Urinary bladder (tissue), 4 donors: ENCODE results near the gene AHSG. TPM values are rescaled to one million over a fixed set of nuclear protein-coding genes. Genes with fewer than 3 reads are reported as not detected.

ENCODE experiments used
- DNase-seq: peaks from one replicate; pipeline ENCODE4 v3.0.0-alpha.2; 2015; ENCODE audit errors: extremely low spot score
- H3K27ac ChIP-seq: one replicate; pipeline ENCODE4 v1.5.1; 2013; ENCODE audit warnings: low read depth, mild to moderate bottlenecking, moderate library complexity
- H3K36me3 ChIP-seq: one replicate; pipeline ENCODE4 v1.6.1; 2013; ENCODE audit warnings: mild to moderate bottlenecking, moderate library complexity; ENCODE audit not compliant: insufficient read depth
- H3K4me1 ChIP-seq: one replicate; pipeline ENCODE4 v1.6.1; 2013; ENCODE audit warnings: mild to moderate bottlenecking, moderate library complexity; ENCODE audit not compliant: insufficient read depth
- H3K4me3 ChIP-seq: one replicate; pipeline ENCODE4 v1.5.1; 2013; ENCODE audit warnings: low read depth, low read length
- WGBS: extraction: QIAGEN DNeasy Blood & Tissue Kit; methylation state at CpG from one replicate; pipeline ENCODE4 v1.1.7; 2013; 5-methylcytosine and 5-hydroxymethylcytosine counted together
- polyA plus RNA-seq: library from polyadenylated mRNA; stranded (reverse); fragments of 200-250 nt; gene quantifications from one replicate; pipeline ENCODE4 v1.2.3, GENCODE V29; 2013
- total RNA-seq: library from RNA; depleted of rRNA; stranded (reverse); fragments of >200 nt; gene quantifications from one replicate; pipeline ENCODE4 v1.2.3, GENCODE V29; 2014
- donor health status: healthy with polysubstance abuse.
- donor health status: healthy.

The AHSG gene
- total and polyA plus RNA-seq, 2 donors = 0.26 to 0.71 TPM

DNA sequence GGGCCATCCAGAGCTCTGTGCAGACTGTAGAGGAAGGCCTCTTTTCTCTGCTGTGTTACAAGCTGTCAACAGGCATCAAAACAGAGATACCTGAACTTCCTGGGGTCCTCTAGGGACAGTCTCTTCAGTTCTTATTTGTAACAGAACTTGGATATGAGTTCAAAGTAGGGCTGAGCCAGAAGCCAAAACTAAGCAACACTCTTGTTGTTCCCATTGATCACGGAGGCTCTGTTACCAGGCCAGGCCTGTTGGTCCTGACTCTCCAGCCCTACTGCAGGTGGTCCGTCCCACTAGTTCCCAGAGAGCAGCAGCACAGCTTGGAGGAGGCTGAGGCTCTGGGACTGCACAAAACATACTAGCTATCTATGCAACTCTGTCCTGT lies 13.1 kb upstream of the AHSG start:
- H3K36me3 ChIP-seq = no peaks in the 10 kb centered on the region
- WGBS = 93% methylated on average over 2 of the region's 2 CpGs
- no peaks in the 10 kb centered on the region for H3K4me1 ChIP-seq
- DNase-seq = no peak
- no peak overlapping the region for H3K4me3 ChIP-seq
- H3K27ac ChIP-seq = no peak overlapping the region

DNA sequence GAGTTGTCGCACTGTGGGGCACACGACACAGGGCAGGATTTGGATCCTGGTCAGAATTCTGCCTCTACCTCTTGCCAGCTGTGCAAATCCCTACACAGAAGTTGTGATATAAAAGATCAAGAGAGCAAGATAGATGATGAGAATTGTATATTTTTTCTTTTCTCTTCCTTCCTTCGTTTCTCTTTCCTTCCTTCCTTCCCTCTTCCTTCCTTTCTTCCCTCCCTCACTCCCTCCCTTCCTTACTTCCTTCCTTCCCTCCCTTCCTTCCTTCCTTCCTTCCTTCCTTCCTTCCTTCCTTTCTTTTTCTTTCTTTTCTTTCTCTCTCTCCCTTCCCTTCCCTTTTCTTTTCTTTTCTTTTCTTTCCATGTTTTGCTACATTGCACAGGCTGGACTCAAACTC lies 12.0 kb upstream of the AHSG start:
- no peak for DNase-seq
- no peaks in the 10 kb centered on the region for H3K36me3 ChIP-seq
- H3K27ac ChIP-seq = no peak overlapping the region
- WGBS = 65% methylated on average over 3 of the region's 3 CpGs
- no peak overlapping the region for H3K4me3 ChIP-seq
- no peaks in the 10 kb centered on the region for H3K4me1 ChIP-seq

DNA sequence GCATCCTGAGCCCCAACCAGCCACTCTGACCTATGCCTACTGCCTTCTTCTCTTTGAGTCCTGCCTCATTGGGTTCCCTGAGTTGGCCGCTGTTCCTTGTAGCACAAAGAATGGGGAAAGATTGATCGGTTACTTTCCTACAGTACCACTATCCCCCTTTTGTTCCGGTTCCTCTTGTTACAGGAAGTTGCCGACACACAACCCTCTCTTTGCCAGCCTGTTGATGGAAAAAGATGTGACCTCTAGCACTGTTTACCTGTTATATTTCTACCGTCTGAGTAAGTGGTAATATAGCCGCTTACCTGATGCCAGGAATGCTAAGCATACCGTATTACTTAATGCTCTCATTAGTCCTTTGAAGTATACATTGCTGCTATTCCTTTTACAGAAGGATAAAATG lies 9.7 kb upstream of the AHSG start:
- DNase-seq = no peak
- Histone ChIP-seq H3K4me3 (no peak overlapping the region), H3K4me1 (no peaks in the 10 kb centered on the region), H3K27ac (no peak overlapping the region), H3K36me3 (no peaks in the 10 kb centered on the region)
- WGBS = 79% methylated on average over 7 of the region's 7 CpGs

DNA sequence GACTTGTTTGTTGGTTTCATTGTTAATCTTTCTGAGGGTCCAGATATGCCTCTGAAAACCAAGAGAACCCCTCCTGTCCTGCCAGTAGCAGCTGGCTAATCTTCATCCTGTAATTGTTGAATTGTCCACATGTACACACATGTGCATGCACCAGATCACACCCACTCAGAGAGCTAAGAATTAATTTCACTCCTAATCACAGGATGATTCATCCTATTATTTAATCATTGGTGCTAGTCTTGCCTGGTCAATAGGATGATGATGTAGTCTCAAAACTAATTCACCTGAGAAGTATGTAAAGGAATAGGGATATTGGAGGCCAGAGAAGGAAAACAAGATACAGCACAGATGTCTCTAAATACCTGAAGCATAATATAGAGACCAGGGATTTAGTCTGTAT lies 7.8 kb upstream of the AHSG start:
- Histone ChIP-seq H3K4me1 (no peaks in the 10 kb centered on the region), H3K4me3 (no peak overlapping the region), H3K27ac (no peak overlapping the region), H3K36me3 (no peaks in the 10 kb centered on the region)
- no peak for DNase-seq

DNA sequence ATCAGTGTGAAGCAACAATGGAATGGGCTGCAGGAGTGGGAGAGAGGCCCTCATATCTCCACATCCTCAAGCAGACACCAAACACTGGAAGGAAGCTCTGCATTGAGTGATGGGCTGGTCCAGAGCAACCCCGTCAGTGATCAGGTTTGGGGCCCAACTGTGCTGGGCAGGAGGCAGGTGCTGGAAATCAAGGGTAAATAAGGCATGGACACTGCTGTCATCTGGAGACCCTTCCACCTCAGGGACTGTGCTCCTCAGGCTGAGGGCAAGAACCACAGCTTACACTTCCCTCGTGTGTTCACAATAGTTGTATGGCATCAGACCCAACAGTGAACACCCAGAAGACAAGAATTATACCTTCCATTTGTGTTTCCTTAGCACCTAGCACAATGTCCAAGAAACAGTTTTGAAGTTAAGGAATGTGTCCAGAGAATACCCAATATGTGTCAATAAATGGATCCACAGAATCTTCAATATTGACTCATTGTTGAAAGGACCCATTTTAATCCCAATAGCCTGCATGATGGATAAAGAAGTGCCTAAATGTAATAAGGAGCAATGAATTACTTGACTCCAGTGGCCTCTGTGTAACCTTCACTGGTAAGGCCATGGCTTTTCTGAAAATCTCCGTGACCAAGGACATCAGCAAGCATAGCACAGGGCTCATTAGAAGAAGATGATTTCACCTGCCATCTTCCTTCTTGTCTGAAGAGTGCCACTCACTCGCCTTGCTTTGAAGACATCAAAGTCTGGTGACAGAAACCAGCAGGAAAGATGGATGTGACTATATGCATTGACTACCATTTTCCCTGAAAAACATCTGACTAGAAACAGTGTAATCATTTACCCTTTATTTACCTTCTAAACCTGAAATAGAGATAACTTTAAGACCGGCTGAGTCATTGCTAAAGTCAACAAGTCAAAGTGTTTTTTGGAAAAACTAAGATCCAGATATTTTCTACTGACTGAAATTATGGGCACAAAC lies 7.0 kb upstream of the AHSG start:
- no peak for DNase-seq
- 80% methylated on average over 5 of the region's 5 CpGs for WGBS
- Histone ChIP-seq H3K4me1 (no peaks in the 10 kb centered on the region), H3K27ac (no peak overlapping the region), H3K4me3 (no peak overlapping the region), H3K36me3 (no peaks in the 10 kb centered on the region)

DNA sequence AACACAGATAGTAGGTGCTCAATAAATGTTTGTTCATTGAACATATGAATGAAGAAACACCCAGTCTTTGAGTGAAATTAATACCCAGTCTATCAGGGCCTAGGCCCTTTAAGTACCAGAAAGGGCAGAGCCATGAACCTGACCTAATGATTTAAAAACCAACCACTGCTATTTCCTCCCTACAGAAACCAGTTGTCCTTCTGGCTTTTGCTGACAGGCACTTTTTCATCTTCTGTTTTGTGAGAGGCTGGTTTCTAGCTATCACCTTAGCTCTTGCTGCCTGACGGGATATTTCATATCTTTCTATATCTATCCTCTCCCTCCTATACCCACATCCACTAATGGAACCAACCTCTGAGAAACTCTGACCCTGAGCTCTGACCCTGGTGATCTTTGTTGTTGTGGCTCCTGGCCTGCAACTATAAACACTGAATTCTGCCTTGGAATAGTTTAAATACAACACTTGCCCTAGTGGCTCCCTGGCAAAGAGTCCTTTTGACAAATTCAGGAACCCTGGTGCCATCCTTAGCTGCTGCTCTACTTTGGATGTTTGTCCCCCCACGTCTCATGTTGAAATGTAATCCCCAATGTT lies 4.1 kb upstream of the AHSG start:
- DNase-seq = no peak
- H3K4me3 ChIP-seq = no peak overlapping the region
- H3K4me1 ChIP-seq = no peaks in the 10 kb centered on the region
- no peak overlapping the region for H3K27ac ChIP-seq
- WGBS = 70% methylated on average over 2 of the region's 2 CpGs
- H3K36me3 ChIP-seq = no peaks in the 10 kb centered on the region

DNA sequence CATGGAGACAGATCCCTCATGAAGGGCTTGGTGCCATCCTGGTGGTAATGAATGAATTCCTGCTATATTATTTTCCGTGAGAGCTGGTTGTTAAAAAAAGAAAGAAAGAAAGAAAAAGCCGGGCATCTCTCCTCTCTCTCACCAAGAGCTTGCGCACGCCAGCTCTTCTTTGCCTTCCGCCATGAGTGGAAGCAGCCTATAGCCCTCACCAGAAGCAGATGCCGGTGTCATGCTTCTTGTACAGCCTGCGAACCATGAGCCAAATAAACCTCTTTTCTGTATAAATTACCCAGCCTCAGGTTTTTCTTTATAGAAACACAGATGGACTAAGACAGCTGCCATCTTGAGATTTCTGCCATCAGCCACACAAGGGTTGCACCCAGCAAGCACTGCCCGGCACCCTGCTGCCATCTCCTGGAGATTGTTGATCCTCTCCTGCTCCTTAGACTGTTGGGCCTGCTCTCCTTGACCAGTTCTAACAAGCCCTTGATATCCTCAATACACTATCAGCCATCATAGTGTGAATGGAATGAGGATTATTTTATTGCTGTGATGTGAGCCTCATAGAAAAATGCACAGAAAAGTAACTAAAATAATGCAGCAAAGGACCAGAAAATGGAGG lies 3.5 kb upstream of the AHSG start:
- WGBS = 92% methylated on average over 8 of the region's 8 CpGs
- H3K27ac ChIP-seq = no peak overlapping the region
- no peak overlapping the region for H3K4me3 ChIP-seq
- H3K4me1 ChIP-seq = no peaks in the 10 kb centered on the region
- DNase-seq = no peak
- H3K36me3 ChIP-seq = no peaks in the 10 kb centered on the region

DNA sequence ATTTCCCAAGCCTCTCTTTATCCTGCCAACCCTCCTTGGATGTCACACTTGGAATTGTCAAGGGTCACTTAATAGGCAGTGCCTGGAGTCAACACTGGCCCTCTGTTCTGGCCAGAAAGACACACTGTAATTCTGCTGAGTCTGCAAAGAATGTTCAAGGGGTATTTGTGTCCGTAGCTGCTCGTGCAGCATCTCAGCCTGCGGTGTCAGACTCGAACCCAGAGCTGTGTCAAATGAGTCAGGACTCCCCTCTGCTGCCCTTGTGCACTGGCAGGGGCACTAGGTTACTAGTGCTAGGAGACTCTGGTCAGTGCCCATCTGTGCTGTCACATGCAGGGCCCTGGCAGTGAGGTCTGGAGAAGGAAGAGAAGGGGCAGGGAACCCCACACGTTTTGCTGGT lies 795 bp upstream of the AHSG start:
- 61% methylated on average over 5 of the region's 5 CpGs for WGBS
- H3K36me3 ChIP-seq = no peaks in the 10 kb centered on the region
- DNase-seq = no peak

DNA sequence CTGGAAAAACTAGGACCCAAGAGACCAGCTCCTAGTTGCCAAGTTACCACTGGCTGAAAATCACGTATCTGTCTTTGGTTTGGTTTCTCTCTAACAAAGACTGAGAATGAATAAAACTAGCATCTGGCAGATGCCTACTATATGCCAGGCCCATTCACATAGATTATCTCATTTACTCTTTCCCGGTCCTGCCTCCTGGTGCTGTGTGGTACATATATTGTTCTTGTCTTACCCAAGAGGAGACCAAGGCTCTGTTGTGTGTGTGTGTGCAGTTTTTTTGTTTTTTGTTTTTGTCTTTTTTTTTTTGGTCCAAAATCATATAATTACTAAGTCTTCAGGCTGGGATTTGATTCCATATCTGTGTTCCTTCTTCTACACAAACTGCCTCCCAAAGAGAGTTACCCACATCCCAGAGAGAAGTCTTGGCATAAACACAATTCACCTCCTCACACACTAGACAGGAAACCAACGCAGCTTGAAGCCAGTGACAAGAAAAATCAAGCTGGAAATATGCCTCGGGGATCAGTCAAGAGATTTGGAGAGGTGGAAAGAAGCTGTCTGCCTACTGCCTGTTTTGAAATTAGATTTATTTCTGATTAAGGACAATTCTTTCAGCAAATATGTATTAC lies 891 bp downstream of the AHSG start:
- 53% methylated on average over 4 of the region's 4 CpGs for WGBS

More for the DNA sequence above, 795 bp upstream of the AHSG start:
- Histone ChIP-seq H3K27ac (no peak overlapping the region), H3K4me1 (no peaks in the 10 kb centered on the region), H3K4me3 (no peak overlapping the region)

DNA sequence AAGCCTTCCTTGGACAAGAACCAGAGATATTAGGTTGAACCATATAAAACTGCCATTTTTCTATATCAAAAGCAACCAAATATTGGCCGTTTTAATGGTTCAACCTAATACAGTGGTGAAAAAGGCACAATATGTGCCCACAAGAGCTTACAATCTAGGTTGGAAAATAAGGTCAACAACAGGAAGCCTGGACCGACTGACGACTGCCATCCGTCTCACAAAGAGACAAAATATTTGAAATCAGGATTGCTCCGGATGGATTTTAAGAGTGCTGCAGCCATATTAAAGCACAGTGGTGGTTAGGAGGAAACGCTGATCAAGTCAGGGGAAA lies 1.4 kb downstream of the AHSG start:
- DNase-seq = no peak
- Histone ChIP-seq H3K4me3 (no peak overlapping the region), H3K27ac (no peak overlapping the region), H3K36me3 (no peaks in the 10 kb centered on the region), H3K4me1 (no peaks in the 10 kb centered on the region)
- WGBS = 57% methylated on average over 6 of the region's 6 CpGs

More for the DNA sequence above, 891 bp downstream of the AHSG start:
- Histone ChIP-seq H3K27ac (no peak overlapping the region), H3K4me3 (no peak overlapping the region), H3K4me1 (no peaks in the 10 kb centered on the region), H3K36me3 (no peaks in the 10 kb centered on the region)
- DNase-seq = no peak

DNA sequence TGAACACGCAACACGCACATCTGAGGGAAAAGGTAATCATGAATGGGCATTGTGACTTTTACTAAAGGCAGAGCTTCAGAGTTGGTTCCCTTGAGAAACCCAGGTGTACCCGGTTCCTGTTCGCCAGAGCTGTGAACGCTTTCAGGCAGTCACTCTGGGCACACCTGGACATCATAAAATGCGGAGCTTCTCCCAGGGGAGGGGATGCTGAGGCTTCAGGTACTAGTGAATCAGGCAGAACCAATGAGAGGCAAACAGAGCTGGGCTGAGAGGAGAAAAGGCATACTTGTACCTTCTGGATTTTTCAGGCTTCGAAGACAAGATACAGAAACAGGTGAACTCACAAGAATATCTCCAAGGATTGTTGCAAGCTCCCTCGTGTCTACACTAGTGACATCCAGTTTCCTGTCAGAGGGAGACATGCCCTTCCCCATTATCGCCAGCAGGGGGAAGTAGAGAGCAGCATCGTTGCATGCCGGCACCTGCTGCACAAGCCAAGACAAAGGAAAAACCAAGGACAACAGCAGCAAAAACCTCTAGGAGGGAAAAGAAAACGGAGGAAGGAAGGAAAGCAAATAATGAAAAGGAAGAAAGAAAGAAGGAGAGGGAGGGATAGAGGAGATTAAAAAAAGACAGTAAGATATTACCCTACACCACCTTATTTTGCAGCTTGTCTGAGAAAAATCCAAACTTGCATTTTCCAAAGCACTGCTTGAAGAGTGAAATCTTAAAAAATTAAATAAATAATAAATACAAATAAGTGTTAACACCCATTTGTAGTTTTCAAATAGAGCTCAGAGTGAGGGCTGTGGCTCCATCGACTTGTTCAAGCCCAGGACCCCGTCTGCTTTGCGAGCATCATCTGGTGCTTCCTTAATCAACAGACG lies 2.0 kb downstream of the AHSG start:
- 28% methylated on average over 16 of the region's 16 CpGs for WGBS
- Histone ChIP-seq H3K27ac (no peak overlapping the region), H3K36me3 (no peaks in the 10 kb centered on the region), H3K4me1 (no peaks in the 10 kb centered on the region), H3K4me3 (no peak overlapping the region)
- DNase-seq = peak; percentile 51

DNA sequence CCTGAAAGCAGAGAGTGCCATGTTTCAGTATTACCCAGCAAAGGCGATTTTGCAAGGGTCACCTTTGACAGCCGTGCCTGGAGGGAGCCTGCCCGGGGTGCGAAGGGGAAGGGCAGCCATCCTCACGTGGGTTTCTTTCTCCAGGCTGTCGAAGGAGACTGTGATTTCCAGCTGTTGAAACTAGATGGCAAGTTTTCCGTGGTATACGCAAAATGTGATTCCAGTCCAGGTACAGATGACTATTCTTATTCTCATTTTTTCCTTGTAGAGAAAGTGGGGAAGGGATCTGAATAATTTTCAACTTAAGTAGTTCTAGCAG lies 3.4 kb downstream of the AHSG start:
- WGBS = 84% methylated on average over 8 of the region's 8 CpGs
- no peak overlapping the region for H3K4me3 ChIP-seq
- H3K4me1 ChIP-seq = no peaks in the 10 kb centered on the region
- H3K36me3 ChIP-seq = no peaks in the 10 kb centered on the region
- no peak for DNase-seq
- no peak overlapping the region for H3K27ac ChIP-seq
